Measurements from ENCODE around the gene RTN4R.

The RTN4R gene

DNA sequence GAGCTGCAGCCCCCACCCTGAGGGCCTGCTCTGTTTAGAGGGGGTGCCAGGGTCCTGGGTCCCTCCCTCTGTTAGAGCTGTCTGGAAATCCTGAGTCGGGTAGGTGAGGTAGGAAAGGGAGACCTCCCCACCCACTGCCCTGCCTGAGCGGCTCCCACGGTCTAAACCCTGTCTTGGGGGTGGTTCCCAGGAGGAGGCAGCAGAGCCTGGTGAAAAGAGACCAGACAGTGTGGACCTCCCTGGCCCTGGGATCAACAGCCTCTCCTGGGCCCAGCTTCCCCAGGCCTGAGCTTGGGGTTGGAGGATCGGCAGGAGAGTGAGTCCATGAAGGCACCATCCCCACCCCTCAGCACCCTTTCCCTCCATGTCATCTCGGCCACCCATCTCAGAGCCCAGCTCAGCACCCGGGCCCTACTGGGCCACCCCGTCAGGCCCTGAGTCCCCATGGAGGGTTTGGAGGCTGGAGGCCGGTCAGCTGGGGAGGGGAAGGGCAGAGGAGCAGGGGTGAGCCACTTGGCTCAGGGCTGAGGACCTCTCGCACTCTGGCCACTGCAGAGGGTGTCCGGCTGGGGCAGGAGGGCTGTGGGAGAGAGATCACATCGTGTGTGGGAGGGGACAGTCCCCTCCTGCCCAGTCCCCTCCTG lies 37.2 kb downstream of the RTN4R start:
- TF ChIP-seq, protein P1, sequence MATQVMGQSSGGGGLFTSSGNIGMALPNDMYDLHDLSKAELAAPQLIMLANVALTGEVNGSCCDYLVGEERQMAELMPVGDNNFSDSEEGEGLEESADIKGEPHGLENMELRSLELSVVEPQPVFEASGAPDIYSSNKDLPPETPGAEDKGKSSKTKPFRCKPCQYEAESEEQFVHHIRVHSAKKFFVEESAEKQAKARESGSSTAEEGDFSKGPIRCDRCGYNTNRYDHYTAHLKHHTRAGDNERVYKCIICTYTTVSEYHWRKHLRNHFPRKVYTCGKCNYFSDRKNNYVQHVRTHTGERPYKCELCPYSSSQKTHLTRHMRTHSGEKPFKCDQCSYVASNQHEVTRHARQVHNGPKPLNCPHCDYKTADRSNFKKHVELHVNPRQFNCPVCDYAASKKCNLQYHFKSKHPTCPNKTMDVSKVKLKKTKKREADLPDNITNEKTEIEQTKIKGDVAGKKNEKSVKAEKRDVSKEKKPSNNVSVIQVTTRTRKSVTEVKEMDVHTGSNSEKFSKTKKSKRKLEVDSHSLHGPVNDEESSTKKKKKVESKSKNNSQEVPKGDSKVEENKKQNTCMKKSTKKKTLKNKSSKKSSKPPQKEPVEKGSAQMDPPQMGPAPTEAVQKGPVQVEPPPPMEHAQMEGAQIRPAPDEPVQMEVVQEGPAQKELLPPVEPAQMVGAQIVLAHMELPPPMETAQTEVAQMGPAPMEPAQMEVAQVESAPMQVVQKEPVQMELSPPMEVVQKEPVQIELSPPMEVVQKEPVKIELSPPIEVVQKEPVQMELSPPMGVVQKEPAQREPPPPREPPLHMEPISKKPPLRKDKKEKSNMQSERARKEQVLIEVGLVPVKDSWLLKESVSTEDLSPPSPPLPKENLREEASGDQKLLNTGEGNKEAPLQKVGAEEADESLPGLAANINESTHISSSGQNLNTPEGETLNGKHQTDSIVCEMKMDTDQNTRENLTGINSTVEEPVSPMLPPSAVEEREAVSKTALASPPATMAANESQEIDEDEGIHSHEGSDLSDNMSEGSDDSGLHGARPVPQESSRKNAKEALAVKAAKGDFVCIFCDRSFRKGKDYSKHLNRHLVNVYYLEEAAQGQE (IDR thresholded peaks at IDR 0.05; ENCODE audit: insufficient read depth in 1 of 2, low read depth in 2 of 2, low read length in 2 of 2): no peak
- TF ChIP-seq SIN3A (IDR thresholded peaks at IDR 0.05; ENCODE audit: borderline replicate concordance, insufficient read depth, low read length) (no peak), POLR2AphosphoS5 (IDR thresholded peaks at IDR 0.05; ENCODE audit: low read depth, low read length) (no peak), FOXP2 (optimal IDR thresholded peaks at IDR 0.05; ENCODE audit: borderline replicate concordance, extremely low read depth, extremely low read length, insufficient read depth) (no peak), TAF1 (IDR thresholded peaks at IDR 0.05; ENCODE audit: borderline replicate concordance, insufficient read depth, low read length) (no peak)

DNA sequence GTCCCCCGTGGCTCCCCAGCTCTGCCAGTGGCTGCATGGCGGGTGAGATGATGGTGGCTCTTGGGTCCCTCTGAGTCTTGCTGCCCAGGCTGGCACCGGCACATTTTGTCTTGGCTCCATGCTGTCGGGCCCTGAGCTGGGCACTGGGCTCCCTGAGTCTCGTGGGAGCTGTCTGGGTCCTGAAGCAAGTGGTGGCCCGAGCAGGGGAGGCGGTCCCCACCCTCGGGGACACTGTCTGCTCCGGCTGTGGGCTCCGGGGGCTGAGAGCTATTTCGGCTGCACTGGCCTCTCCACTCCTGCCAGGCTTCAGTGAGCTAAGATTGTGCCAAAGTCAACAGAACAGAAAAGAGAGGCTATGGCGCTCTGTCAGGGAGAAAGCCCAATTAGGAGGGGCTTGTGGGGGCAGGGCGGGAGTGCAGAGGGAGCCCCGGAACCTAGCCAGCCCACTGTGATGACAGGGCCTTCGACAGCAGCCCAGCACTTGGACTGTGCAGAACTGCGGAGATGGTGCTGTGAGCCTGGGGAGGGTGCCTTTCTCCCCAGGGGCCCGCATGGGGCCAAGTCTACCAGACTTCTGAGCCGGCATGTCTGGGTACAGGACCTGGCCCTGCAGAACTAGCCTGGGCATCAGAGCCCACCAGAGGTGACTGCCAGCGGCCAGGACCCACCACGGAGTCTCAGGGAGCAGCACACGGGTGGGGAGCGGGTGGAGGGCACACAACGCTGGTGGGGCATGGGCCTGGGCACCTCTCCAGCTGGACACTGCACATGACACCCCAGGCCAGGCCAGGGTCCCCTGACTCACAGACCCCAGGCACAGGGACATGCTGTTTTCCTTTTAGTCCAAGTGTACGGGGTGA lies 38.0 kb downstream of the RTN4R start:
- TF ChIP-seq TAF1 (IDR thresholded peaks at IDR 0.05; ENCODE audit: borderline replicate concordance, insufficient read depth, low read length) (no peak), FOXP2 (optimal IDR thresholded peaks at IDR 0.05; ENCODE audit: borderline replicate concordance, extremely low read depth, extremely low read length, insufficient read depth) (no peak), POLR2AphosphoS5 (IDR thresholded peaks at IDR 0.05; ENCODE audit: low read depth, low read length) (no peak), SIN3A (IDR thresholded peaks at IDR 0.05; ENCODE audit: borderline replicate concordance, insufficient read depth, low read length) (no peak)
- TF ChIP-seq, protein P1 (IDR thresholded peaks at IDR 0.05; ENCODE audit: insufficient read depth in 1 of 2, low read depth in 2 of 2, low read length in 2 of 2): no peak

DNA sequence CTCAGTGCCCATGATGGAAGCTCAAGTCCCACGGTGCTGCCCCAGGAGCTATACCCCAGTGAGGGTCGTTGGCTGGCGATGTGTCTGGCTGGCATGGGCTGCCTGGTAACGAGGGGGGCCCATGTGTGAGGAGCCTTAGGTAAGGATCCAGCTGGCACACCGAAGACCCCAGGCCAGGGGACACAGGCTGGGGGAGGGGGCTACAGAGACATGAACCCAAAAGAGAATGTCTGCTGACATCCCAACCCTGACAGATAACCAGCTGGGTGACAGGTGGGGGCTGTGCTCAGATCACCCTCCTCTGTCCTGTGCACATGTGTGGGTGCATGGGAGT lies 39.2 kb downstream of the RTN4R start:
- no peak for TF ChIP-seq POLR2AphosphoS5 (IDR thresholded peaks at IDR 0.05; ENCODE audit: low read depth, low read length)
- TF ChIP-seq, protein P1 (IDR thresholded peaks at IDR 0.05; ENCODE audit: insufficient read depth in 1 of 2, low read depth in 2 of 2, low read length in 2 of 2): no peak
- no peak for TF ChIP-seq TAF1 (IDR thresholded peaks at IDR 0.05; ENCODE audit: borderline replicate concordance, insufficient read depth, low read length)
- TF ChIP-seq SIN3A (IDR thresholded peaks at IDR 0.05; ENCODE audit: borderline replicate concordance, insufficient read depth, low read length): no peak

DNA sequence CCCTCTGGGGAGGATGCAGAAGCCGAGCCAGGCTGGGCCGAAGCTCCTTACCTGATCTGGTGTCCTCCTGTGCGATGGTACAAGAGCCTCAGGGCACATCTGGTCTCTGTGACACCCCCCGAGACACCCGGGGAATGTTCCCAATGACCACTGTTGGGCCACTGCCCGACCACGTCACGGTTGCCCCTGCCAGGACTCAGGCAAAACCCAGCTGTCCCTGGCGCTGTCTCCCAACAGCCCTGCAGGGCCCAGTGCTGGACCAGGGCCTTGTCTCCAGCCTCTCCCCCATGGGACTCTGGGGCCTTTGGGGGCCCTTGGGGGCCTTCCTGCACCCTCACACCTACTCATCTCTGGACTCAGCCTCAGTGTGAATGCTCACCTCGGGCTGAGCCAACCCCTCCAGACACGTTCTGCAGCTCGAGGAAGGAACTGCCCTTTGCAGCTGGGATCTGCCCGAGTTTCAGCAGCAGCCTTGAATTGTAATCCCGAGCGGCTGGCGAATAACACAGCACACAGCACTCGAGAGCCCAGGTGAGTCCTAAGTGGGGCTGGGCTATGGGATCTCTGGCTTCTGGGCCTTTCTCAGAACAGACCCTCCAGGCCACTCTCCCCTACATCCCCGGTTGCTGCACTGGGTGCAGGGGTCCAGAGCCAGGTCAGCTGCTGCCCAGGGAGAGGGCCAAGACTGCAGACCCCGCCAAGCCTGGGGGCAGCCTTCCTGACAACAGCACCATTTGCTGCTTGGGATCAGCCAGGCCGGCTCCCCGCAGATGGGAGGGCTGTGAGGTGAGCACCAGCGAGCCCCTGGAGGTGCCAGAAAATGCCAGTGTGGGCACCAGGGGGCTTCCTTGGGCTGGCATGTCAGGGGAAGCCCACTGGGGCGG lies 39.8 kb downstream of the RTN4R start:
- TF ChIP-seq TAF1 (IDR thresholded peaks at IDR 0.05; ENCODE audit: borderline replicate concordance, insufficient read depth, low read length) (no peak), POLR2AphosphoS5 (IDR thresholded peaks at IDR 0.05; ENCODE audit: low read depth, low read length) (no peak), FOXP2 (optimal IDR thresholded peaks at IDR 0.05; ENCODE audit: borderline replicate concordance, extremely low read depth, extremely low read length, insufficient read depth) (no peak), SIN3A (IDR thresholded peaks at IDR 0.05; ENCODE audit: borderline replicate concordance, insufficient read depth, low read length) (no peak)
- TF ChIP-seq, protein P1 (IDR thresholded peaks at IDR 0.05; ENCODE audit: insufficient read depth in 1 of 2, low read depth in 2 of 2, low read length in 2 of 2): no peak

Data from PFSK-1 (cell line).